Caco-2 (cell line): ENCODE data around the gene KCNC1. TPM values are rescaled to one million over a fixed set of nuclear protein-coding genes. Genes with fewer than 3 reads are reported as not detected.

ENCODE experiments used
- BruUV-seq: library from RNA; stranded (reverse); fragments of 400-500 nt; replicated peaks from 2 replicates; lab custom pipeline; 2021; lab: Mats Ljungman, UMichigan
- CTCF ChIA-PET: fragments of 300-600 bp; sonication (Branson Sonifier 250); formaldehyde crosslinking; loops from one replicate; lab custom pipeline; 2022; ENCODE audit warnings: antibody characterized with exemption; lab: Charles Lee
- POLR2A ChIA-PET: fragments of 300-600 bp; sonication (Branson Sonifier 250); formaldehyde crosslinking; loops from one replicate; lab custom pipeline; 2022; ENCODE audit warnings: antibody characterized with exemption; lab: Charles Lee
- DNase-seq, 2 experiments: peaks; one replicate each; pipeline versions ENCODE4 v3.0.0 to v3.0.0-alpha.2; 2020 to 2022
- H3K27me3 ChIP-seq: replicated peaks from 2 replicates; pipeline ENCODE4 v1.6.0; 2011; ENCODE audit warnings: low read length; ENCODE audit not compliant: control insufficient read depth, insufficient read depth
- H3K36me3 ChIP-seq: 2 replicates; pipeline ENCODE4 v1.5.1; 2011; ENCODE audit warnings: low read length; ENCODE audit not compliant: control insufficient read depth, insufficient read depth
- H3K4me1 ChIP-seq: fragments of 250-450 bp; sonication (Bioruptor Pico); 2 replicates; pipeline ENCODE4 v1.5.1; 2020; ENCODE audit warnings: mild to moderate bottlenecking
- H3K4me3 ChIP-seq: 2 replicates; pipeline ENCODE4 v1.5.1; 2011; ENCODE audit warnings: low read depth, mild to moderate bottlenecking, control low read depth, low read length
- H3K9me3 ChIP-seq: fragments of 250-450 bp; sonication (Bioruptor Pico); 2 replicates; pipeline ENCODE4 v1.5.1; 2020; ENCODE audit warnings: mild to moderate bottlenecking, moderate library complexity
- H3K27ac Mint-ChIP-seq: one replicate; pipeline ENCODE4 v1.8.0; 2022; ENCODE audit warnings: mixed read lengths; ENCODE audit not compliant: unreplicated experiment
- H3K27me3 Mint-ChIP-seq: one replicate; pipeline ENCODE4 v1.8.0; 2022; ENCODE audit warnings: mixed read lengths; ENCODE audit not compliant: insufficient read depth, unreplicated experiment
- H3K36me3 Mint-ChIP-seq: one replicate; pipeline ENCODE4 v1.8.0; 2022; ENCODE audit warnings: mild to moderate bottlenecking, mixed read lengths; ENCODE audit not compliant: insufficient read depth, unreplicated experiment
- H3K4me1 Mint-ChIP-seq: one replicate; pipeline ENCODE4 v1.8.0; 2022; ENCODE audit warnings: low read depth, mixed read lengths; ENCODE audit not compliant: unreplicated experiment
- H3K4me3 Mint-ChIP-seq: one replicate; pipeline ENCODE4 v1.8.0; 2022; ENCODE audit warnings: mild to moderate bottlenecking, moderate library complexity, mixed read lengths; ENCODE audit not compliant: unreplicated experiment
- H3K9me3 Mint-ChIP-seq: one replicate; pipeline ENCODE4 v1.8.0; 2022; ENCODE audit warnings: mixed read lengths; ENCODE audit not compliant: unreplicated experiment
- intact Hi-C: fragments of 100-400 bp; cut with micrococcal nuclease; formaldehyde crosslinking; loops from one replicate; pipeline ENCODE4 v1.10.0; 2022; ENCODE audit not compliant: unreplicated experiment
- total RNA-seq: library from RNA; stranded (reverse); gene quantifications from 2 replicates; pipeline ENCODE4 v1.2.3, GENCODE V29; 2022
- TF ChIP-seq, protein P1 (sequence below), 2 experiments: fragments of 200-600 bp in 1 of 2; IDR thresholded peaks; 1 replicate in 1 of 2; 2 replicates in 1 of 2; pipeline versions ENCODE4 v1.5.1 to v1.8.0; 2011 to 2022; ENCODE audit warnings: antibody characterized with exemption in 1 of 2, control low read depth in 1 of 2, inconsistent platforms in 1 of 2, low read depth in 1 of 2, low read length in 1 of 2, mild to moderate bottlenecking in 1 of 2, moderate library complexity in 1 of 2; ENCODE audit not compliant: insufficient read depth in 1 of 2, severe bottlenecking in 1 of 2, unreplicated experiment in 1 of 2

KCNC1 gene
- total RNA-seq, 1 experiment from 2014 or later: 0.07 TPM

GRCh38 chr11:17831883-17832282, 97.3 kb downstream of the KCNC1 start:
- no peaks in the 10 kb centered on the region for H3K9me3 Mint-ChIP-seq
- H3K27ac Mint-ChIP-seq: no peak overlapping the region
- Histone ChIP-seq H3K27me3 (no peaks in the 10 kb centered on the region), H3K4me3 (no peak overlapping the region), H3K36me3 (no peaks in the 10 kb centered on the region), H3K4me1 (no peaks in the 10 kb centered on the region), H3K9me3 (no peaks in the 10 kb centered on the region)
- intact Hi-C loops: no loop called here
- TF ChIP-seq, protein P1, sequence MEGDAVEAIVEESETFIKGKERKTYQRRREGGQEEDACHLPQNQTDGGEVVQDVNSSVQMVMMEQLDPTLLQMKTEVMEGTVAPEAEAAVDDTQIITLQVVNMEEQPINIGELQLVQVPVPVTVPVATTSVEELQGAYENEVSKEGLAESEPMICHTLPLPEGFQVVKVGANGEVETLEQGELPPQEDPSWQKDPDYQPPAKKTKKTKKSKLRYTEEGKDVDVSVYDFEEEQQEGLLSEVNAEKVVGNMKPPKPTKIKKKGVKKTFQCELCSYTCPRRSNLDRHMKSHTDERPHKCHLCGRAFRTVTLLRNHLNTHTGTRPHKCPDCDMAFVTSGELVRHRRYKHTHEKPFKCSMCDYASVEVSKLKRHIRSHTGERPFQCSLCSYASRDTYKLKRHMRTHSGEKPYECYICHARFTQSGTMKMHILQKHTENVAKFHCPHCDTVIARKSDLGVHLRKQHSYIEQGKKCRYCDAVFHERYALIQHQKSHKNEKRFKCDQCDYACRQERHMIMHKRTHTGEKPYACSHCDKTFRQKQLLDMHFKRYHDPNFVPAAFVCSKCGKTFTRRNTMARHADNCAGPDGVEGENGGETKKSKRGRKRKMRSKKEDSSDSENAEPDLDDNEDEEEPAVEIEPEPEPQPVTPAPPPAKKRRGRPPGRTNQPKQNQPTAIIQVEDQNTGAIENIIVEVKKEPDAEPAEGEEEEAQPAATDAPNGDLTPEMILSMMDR (IDR thresholded peaks at IDR 0.05; ENCODE audit: insufficient read depth in 1 of 2, low read depth in 1 of 2, low read length in 1 of 2, severe bottlenecking in 1 of 2, unreplicated experiment in 1 of 2): no peak
- H3K27me3 Mint-ChIP-seq: no peaks in the 10 kb centered on the region
- CTCF ChIA-PET: no interaction called here
- BruUV-seq: no TSS peak
- POLR2A ChIA-PET: no interaction called here
- no peaks in the 10 kb centered on the region for H3K4me1 Mint-ChIP-seq
- no peak for DNase-seq
- no peak overlapping the region for H3K4me3 Mint-ChIP-seq
- no peaks in the 10 kb centered on the region for H3K36me3 Mint-ChIP-seq

Other genes starting within 250 kb of the KCNC1 start
- 101 and 113 TPM in 2 replicates for gene USH1C, start 190.4 kb upstream of the KCNC1 start, total RNA-seq
- gene OTOG, start 187.5 kb upstream of the KCNC1 start, total RNA-seq: 0.95 and 2.5 TPM in 2 replicates
- not detected in 2 replicates for gene MYOD1, start 15.2 kb upstream of the KCNC1 start, total RNA-seq